Measurements from ENCODE around the gene ATP6V0A1. TPM values are rescaled to one million over a fixed set of nuclear protein-coding genes. Genes with fewer than 3 reads are reported as not detected.

The ATP6V0A1 gene
- total RNA-seq, 1 experiment from 2014 or later: 55.2 TPM

- no peak for TF ChIP-seq ZNF425 (CRISPR knock-in tag; conservative IDR thresholded peaks at IDR 0.05)
- TF ChIP-seq ATF6 (CRISPR knock-in tag; IDR thresholded peaks at IDR 0.05): no peak
- TF ChIP-seq ZNF396 (CRISPR knock-in tag; IDR thresholded peaks at IDR 0.05; ENCODE audit: borderline replicate concordance): no peak
- TF ChIP-seq ZNF232 (CRISPR knock-in tag; IDR thresholded peaks at IDR 0.05): no peak
- no peak for TF ChIP-seq ZBTB43 (CRISPR knock-in tag; IDR thresholded peaks at IDR 0.05)
- no peak for TF ChIP-seq ERG (CRISPR knock-in tag; IDR thresholded peaks at IDR 0.05)
- TF ChIP-seq ATF2 (CRISPR knock-in tag; IDR thresholded peaks at IDR 0.05; ENCODE audit: borderline replicate concordance, low read depth): no peak
Measured at GRCh38 chr17:42529061-42529460, 70.4 kb downstream of the ATP6V0A1 start (continued).

- H3K36me3 Mint-ChIP-seq: no peaks in the 10 kb centered on the region
- peaks cover 16% of the 10 kb centered on the region for H3K4me1 Mint-ChIP-seq
- TF ChIP-seq E2F1 (CRISPR knock-in tag; IDR thresholded peaks at IDR 0.05) (no peak), GABPB1 (CRISPR knock-in tag; IDR thresholded peaks at IDR 0.05) (peak; percentile 71)
- H3K27me3 Mint-ChIP-seq (ENCODE audit: low read depth): peaks cover 35% of the 10 kb centered on the region
- no peaks in the 10 kb centered on the region for H3K9me3 Mint-ChIP-seq
- CTCF ChIA-PET: interaction anchor here (1.9 to 2.6 kb wide), 2 partner anchors 11 to 13 kb away, joined by 5 to 12 read pairs; no protein-coding TSS in a partner anchor
- DNase-seq (ENCODE audit: low spot score) (no peak), ATAC-seq (no peak)
- no peak overlapping the region for H3K4me3 Mint-ChIP-seq
- POLR2A ChIA-PET: no interaction called here
- H3K27ac Mint-ChIP-seq: no peak overlapping the region
Measured at GRCh38 chr17:42530952-42531454, 72.3 kb downstream of the ATP6V0A1 start.

GRCh38 chr17:42531455-42532354, 73.0 kb downstream of the ATP6V0A1 start:
- no peaks in the 10 kb centered on the region for H3K9me3 Mint-ChIP-seq
- ATAC-seq: peak; percentile 11

More at GRCh38 chr17:42531455-42532354, 73.0 kb downstream of the ATP6V0A1 start:
- H3K27me3 Mint-ChIP-seq (ENCODE audit: low read depth): peaks cover 35% of the 10 kb centered on the region
- peak; percentile 67 for DNase-seq (ENCODE audit: low spot score)
- TF ChIP-seq GABPB1 (CRISPR knock-in tag; IDR thresholded peaks at IDR 0.05) (0 out of 2 replicates have a peak, but pooled peaks have one; percentile 23), MLX (CRISPR knock-in tag; IDR thresholded peaks at IDR 0.05) (no peak)
- peak overlapping the region; percentile 69 for H3K4me3 Mint-ChIP-seq
- peaks cover 18% of the 10 kb centered on the region for H3K4me1 Mint-ChIP-seq
- no peak overlapping the region for H3K27ac Mint-ChIP-seq
- CTCF ChIA-PET: interaction anchor here (0.8 to 7.1 kb wide), 5 partner anchors 12 to 125 kb away, joined by 5 to 65 read pairs (median 6); no protein-coding TSS in a partner anchor
- POLR2A ChIA-PET: interaction anchor here (1.1 kb wide), 1 partner anchor 12 kb away, joined by 6 read pairs; no protein-coding TSS in a partner anchor
- no peaks in the 10 kb centered on the region for H3K36me3 Mint-ChIP-seq
